ENCODE results near the gene CTIF.

Gene CTIF

DNA sequence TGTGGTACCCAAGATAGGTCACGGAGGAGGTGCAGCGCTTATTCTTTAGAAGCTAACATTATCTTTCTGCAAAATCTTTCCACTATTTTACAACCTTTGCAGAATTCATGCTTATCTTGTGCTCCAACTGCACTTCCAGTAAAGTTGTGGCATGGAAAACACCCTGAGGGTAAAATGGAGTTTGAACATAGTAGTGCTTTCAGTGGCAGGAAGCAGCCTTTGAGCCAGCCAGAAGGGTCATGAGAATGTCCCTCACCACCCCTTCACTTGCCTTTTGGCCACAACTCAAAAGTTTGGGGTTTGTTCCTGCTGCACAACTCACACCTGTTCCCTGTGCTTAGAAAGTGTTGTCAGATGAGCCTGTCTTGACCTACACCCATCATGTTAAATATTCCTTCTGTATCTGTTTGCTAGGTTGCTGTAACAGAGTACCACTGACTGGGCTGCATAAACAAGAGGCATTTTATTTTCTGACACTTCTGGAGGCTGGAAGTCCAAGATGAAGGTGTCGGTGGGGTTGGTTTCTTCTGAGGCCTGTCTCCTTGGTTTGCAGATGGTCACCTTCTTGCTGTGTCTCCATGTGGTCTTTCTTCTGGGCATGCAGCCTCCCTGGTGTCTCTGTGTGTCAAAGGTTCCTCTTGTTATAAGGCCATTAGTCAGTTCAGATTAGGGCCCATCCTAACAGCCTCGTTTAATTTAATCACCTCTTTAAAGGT, 217.8 kb downstream of the CTIF start:
- no peak for TF ChIP-seq CTCF (IDR thresholded peaks at IDR 0.05; ENCODE audit: control insufficient read depth, extremely low read depth, insufficient read depth)
- H3K4me3 ChIP-seq (ENCODE audit: low read depth, low read length), result no peak overlapping the region
- DNase-seq (ENCODE audit: low read depth), result no peak

- no peak overlapping the region for H3K4me3 ChIP-seq (ENCODE audit: low read depth, low read length)
- no peak for DNase-seq (ENCODE audit: low read depth)
- TF ChIP-seq CTCF (IDR thresholded peaks at IDR 0.05; ENCODE audit: control insufficient read depth, extremely low read depth, insufficient read depth), result no peak
These were observed 218.5 kb downstream of the CTIF start for GRCh38 chr18:48757367-48757766.

DNA sequence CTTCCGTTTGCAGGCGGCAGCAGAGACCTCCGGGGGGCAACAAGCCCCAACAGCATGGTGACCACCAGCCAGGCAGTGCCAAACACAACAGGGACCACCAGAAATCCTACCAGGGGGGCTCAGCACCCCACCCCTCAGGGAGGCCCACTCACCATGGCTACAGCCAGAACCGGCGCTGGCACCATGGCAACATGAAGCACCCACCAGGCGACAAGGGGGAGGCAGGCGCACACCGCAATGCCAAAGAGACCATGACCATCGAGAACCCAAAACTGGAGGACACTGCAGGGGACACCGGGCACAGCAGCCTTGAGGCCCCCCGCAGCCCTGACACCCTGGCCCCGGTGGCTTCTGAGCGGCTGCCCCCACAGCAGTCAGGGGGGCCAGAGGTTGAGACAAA, 219.1 kb downstream of the CTIF start:
- no peak overlapping the region for H3K4me3 ChIP-seq (ENCODE audit: low read depth, low read length)
- no peak for TF ChIP-seq CTCF (IDR thresholded peaks at IDR 0.05; ENCODE audit: control insufficient read depth, extremely low read depth, insufficient read depth)
- no peak for DNase-seq (ENCODE audit: low read depth)

- DNase-seq (ENCODE audit: low read depth), result no peak
- H3K4me3 ChIP-seq (ENCODE audit: low read depth, low read length), result no peak overlapping the region
- TF ChIP-seq CTCF (IDR thresholded peaks at IDR 0.05; ENCODE audit: control insufficient read depth, extremely low read depth, insufficient read depth), result no peak
These were observed 222.8 kb downstream of the CTIF start for GRCh38 chr18:48761582-48761981.

DNA sequence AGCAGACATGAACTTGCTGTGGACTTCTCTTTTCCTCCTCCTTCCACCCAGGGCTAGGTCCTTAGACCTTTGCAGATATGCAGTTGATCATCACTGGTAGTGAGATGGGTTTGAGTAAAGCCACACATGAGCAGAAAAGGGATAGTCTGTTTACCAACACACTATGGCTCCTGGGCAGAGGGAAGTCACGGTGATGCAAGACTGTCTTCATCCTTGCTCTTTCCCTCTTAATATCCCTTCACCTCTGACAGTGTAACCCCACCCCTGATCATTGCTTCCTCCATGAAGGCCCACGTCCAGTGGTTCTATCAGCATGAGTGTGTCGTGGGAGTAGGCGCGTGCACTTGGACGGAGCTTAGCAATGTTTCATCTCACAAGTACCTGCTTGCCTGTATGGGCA, 223.2 kb downstream of the CTIF start:
- TF ChIP-seq CTCF (IDR thresholded peaks at IDR 0.05; ENCODE audit: control insufficient read depth, extremely low read depth, insufficient read depth), result no peak
- DNase-seq (ENCODE audit: low read depth), result no peak
- H3K4me3 ChIP-seq (ENCODE audit: low read depth, low read length), result no peak overlapping the region

GRCh38 chr18:48762836-48763718, 224.2 kb downstream of the CTIF start:
- no peak for DNase-seq (ENCODE audit: low read depth)
- no peak for TF ChIP-seq CTCF (IDR thresholded peaks at IDR 0.05; ENCODE audit: control insufficient read depth, extremely low read depth, insufficient read depth)
- no peak overlapping the region for H3K4me3 ChIP-seq (ENCODE audit: low read depth, low read length)
